Measurements from ENCODE around the gene FHAD1. TPM values are rescaled to one million over a fixed set of nuclear protein-coding genes. Genes with fewer than 3 reads are reported as not detected.

Gene FHAD1
- total and polyA plus RNA-seq, 2 of the 13 experiments (the other 11 are each of a cell fraction or from before 2014, with no cell fraction given), result not detected

DNA sequence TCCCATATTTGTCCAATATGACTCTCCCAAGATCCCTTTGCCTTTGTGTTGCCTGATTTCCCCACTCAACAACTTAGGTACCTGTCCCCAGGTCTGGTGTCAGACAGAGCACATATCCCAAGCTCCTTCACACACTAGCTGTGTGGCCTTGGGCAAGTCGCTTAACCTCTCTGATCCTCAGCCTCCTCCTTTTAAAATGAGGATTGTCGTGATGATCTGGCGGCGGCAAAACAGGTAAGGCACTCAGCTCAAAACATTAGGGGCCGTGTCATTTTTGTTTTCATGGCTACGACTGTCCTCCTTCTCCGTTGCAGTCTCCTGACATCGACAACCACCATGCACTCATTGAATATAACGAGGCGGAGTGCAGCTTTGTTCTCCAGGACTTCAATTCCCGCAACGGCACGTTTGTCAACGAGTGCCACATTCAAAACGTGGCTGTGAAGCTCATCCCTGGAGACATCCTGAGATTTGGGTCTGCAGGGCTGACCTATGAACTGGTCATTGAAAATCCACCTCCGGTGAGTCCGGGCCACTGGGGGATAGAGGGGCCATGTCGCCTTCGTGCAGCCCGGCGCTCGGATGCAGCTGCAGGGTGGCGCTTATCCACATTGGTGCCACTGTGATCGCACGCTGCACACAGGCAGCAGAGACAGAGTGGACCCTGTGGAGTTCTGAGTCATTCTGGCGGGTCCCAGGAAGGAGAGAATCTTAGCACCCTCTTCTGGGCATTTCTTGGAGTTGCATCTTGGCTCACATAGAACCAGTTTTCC, 25.2 kb downstream of the FHAD1 start (continued):
- TF ChIP-seq ZNF318 (CRISPR knock-in tag; IDR thresholded peaks at IDR 0.05), result no peak; the same call in 1 of the 2 replicates
- TF ChIP-seq KMT2B (CRISPR knock-in tag; IDR thresholded peaks at IDR 0.05), result no peak
- TF ChIP-seq SIX1 (CRISPR knock-in tag; IDR thresholded peaks at IDR 0.05; ENCODE audit: borderline replicate concordance), result no peak
- TF ChIP-seq KLF12 (CRISPR knock-in tag; IDR thresholded peaks at IDR 0.05; ENCODE audit: borderline replicate concordance), result no peak
- TF ChIP-seq HNF1A (IDR thresholded peaks at IDR 0.05; ENCODE audit: low read depth), result 0 out of 2 replicates have a peak, but pooled peaks have one; percentile 23
- no peak for TF ChIP-seq HNF1A (CRISPR knock-in tag; IDR thresholded peaks at IDR 0.05; ENCODE audit: borderline replicate concordance)
- TF ChIP-seq ZNF891 (CRISPR knock-in tag; IDR thresholded peaks at IDR 0.05), result 0 out of 2 replicates have a peak, but pooled peaks have one; percentile 33
- no peak for TF ChIP-seq ZNF577 (CRISPR knock-in tag; IDR thresholded peaks at IDR 0.05; ENCODE audit: borderline replicate concordance, low read depth)
- TF ChIP-seq IRF9 (CRISPR knock-in tag; IDR thresholded peaks at IDR 0.05; ENCODE audit: borderline replicate concordance), result peak; percentile 46; the same call in 1 of the 2 replicates
- TF ChIP-seq SNAI1 (CRISPR knock-in tag; IDR thresholded peaks at IDR 0.05; ENCODE audit: borderline replicate concordance), result no peak
- TF ChIP-seq NAIF1 (CRISPR knock-in tag; IDR thresholded peaks at IDR 0.05; ENCODE audit: borderline replicate concordance), result no peak
- peak; percentile 86 for TF ChIP-seq IKZF5 (CRISPR knock-in tag; IDR thresholded peaks at IDR 0.05)
- TF ChIP-seq SMARCC2 (IDR thresholded peaks at IDR 0.05), result no peak

Measured in HepG2 (cell line).